ENCODE measurements around the gene GLIS2.
"Not testable (repeated sequence)": the region's sequence is repeated elsewhere in the genome, so short reads cannot be mapped to it uniquely, and the experiment has no call there.

The GLIS2 gene

DNA sequence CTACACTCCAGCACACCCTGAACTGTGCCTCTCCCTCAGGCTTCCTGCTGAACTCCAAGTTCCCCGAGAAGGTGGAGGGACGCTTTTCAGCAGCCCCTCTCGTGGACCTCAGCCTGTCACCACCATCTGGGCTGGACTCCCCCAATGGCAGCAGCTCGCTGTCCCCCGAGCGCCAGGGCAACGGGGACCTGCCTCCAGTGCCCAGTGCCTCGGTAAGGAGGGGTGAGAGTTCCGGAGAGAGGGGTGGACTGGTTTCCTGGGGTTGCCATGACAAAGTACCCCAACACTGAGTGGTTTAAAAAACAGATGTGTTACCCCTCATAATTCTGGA, 17.4 kb downstream of the GLIS2 start:
- no peak for TF ChIP-seq ZFX (IDR thresholded peaks at IDR 0.05; ENCODE audit: borderline replicate concordance)
- TF ChIP-seq, protein P1, sequence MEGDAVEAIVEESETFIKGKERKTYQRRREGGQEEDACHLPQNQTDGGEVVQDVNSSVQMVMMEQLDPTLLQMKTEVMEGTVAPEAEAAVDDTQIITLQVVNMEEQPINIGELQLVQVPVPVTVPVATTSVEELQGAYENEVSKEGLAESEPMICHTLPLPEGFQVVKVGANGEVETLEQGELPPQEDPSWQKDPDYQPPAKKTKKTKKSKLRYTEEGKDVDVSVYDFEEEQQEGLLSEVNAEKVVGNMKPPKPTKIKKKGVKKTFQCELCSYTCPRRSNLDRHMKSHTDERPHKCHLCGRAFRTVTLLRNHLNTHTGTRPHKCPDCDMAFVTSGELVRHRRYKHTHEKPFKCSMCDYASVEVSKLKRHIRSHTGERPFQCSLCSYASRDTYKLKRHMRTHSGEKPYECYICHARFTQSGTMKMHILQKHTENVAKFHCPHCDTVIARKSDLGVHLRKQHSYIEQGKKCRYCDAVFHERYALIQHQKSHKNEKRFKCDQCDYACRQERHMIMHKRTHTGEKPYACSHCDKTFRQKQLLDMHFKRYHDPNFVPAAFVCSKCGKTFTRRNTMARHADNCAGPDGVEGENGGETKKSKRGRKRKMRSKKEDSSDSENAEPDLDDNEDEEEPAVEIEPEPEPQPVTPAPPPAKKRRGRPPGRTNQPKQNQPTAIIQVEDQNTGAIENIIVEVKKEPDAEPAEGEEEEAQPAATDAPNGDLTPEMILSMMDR (IDR thresholded peaks at IDR 0.05), result no peak
- H3K27ac ChIP-seq, result no peak overlapping the region

DNA sequence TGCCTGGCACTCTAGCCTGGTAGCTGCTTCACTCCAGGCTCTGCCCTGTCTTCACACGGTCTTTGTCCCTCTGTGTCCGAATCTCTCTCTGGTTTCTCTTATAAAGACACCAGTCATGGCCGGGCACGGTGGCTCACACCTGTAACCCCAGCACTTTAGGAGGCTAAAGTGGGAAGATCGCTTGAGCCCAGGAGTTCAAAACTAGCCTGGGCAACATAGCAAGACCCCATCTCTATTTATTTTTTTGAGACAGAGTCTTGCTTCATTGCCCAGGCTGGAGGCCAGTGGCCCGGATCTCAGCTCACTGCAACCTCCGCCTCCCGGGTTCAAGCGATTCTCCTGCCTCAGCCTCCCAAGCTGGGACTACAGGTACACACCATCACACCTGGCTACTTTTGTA, 17.8 kb downstream of the GLIS2 start:
- H3K27ac ChIP-seq, result not testable (repeated sequence)

DNA sequence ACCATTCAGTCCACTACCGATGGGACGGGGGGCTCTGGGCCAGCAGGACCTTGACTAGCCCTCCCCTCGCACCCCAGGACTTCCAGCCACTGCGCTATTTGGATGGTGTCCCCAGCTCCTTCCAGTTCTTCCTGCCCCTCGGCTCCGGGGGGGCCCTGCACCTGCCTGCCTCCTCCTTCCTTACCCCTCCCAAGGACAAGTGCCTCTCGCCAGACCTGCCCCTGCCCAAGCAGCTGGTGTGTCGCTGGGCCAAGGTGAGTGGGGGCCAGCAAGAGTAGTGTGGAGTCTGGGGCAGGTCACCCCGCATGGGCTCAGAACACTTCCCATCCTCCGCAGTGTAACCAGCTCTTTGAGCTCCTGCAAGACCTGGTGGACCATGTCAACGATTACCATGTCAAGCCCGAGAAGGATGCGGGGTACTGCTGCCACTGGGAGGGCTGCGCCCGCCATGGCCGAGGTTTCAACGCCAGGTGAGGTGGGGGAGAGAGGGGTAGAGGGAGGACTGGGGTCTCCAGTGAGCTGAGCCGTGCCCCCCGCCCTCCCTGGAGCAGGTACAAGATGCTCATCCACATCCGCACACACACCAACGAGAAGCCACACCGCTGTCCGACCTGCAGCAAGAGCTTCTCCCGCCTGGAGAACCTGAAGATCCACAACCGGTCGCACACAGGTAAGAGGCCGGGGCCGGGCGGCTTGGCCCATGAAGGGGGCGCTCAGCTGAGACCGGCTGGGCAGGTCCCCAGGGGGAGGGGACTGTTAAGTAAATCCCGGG, 19.0 kb downstream of the GLIS2 start:
- H3K27ac ChIP-seq, result no peak overlapping the region
- no peak for TF ChIP-seq ZFX (IDR thresholded peaks at IDR 0.05; ENCODE audit: borderline replicate concordance)
- TF ChIP-seq, protein P1 (IDR thresholded peaks at IDR 0.05), result no peak

DNA sequence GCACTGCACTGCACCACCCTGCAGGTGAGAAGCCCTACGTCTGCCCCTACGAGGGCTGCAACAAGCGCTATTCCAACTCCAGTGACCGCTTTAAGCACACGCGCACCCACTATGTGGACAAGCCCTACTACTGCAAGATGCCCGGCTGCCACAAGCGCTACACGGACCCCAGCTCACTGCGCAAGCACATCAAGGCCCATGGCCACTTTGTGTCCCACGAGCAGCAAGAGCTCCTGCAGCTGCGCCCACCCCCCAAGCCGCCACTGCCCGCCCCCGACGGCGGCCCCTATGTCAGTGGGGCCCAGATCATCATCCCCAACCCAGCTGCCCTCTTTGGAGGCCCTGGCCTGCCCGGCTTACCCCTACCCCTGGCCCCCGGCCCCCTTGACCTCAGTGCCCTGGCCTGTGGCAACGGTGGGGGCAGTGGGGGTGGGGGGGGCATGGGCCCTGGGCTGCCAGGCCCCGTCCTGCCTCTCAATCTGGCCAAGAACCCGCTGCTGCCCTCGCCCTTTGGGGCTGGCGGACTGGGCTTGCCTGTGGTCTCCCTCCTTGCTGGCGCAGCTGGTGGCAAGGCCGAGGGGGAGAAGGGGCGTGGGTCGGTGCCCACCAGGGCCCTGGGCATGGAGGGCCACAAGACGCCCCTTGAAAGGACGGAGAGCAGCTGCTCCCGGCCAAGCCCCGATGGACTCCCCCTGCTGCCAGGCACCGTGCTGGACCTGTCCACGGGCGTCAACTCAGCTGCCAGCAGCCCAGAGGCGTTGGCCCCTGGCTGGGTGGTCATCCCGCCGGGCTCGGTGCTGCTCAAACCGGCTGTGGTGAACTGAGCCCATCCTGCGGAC, 21.1 kb downstream of the GLIS2 start:
- TF ChIP-seq ZFX (IDR thresholded peaks at IDR 0.05; ENCODE audit: borderline replicate concordance), result no peak
- TF ChIP-seq, protein P1 (IDR thresholded peaks at IDR 0.05), result no peak
- no peak overlapping the region for H3K27ac ChIP-seq

DNA sequence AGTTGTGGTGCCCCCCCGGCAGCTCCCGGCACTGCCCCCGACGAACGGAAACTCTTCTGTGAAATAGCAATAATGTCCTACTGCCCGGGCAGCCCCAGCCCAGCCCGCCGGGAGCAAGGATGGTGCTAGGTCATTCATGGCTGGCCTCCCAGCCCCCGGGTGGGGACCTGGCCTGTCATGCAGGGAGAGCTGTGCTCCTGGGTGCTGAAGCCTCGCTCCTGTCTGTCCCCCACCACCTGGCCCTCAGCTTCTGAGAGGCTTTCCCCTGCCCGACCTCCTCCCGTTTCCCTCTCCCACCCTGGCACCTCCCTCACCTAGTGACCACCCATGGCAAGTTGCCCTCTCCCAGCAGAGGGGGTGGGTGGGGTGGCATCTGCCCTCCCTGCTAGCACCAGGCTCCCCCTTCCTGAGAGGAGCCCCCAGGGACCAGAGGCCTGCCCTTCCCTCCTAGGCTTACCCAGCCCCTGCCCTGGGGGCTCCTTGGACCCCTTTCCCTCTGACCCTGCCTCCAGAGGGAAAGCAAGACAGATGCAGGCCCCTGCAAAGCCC, 21.7 kb downstream of the GLIS2 start:
- TF ChIP-seq, protein P1 (IDR thresholded peaks at IDR 0.05), result no peak
- no peak for TF ChIP-seq ZFX (IDR thresholded peaks at IDR 0.05; ENCODE audit: borderline replicate concordance)
- no peak overlapping the region for H3K27ac ChIP-seq

DNA sequence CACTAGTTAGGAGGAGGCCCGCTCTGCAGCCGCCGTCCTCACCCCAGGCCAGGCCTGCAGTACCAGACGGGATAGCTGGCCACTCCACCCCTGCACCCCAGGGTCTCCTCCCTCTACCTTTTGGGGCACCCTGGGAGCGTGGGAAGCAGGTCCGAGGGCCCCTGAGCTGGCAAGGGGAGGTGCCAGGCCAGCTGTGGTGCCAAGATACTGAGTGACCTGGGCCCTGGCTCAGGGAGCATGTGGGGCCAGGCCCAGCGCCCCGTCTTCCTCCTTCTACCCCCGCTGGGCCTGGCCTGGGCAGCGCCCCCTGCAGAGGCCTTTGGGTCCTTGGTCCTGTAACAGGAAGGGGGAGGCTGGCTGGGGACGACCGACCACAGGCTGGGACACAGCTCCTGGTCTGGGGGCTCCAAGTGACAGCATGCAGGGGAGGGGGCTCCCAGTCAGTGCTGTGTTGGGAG, 22.3 kb downstream of the GLIS2 start:
- TF ChIP-seq, protein P1 (IDR thresholded peaks at IDR 0.05), result no peak
- TF ChIP-seq ZFX (IDR thresholded peaks at IDR 0.05; ENCODE audit: borderline replicate concordance), result no peak
- no peak overlapping the region for H3K27ac ChIP-seq

DNA sequence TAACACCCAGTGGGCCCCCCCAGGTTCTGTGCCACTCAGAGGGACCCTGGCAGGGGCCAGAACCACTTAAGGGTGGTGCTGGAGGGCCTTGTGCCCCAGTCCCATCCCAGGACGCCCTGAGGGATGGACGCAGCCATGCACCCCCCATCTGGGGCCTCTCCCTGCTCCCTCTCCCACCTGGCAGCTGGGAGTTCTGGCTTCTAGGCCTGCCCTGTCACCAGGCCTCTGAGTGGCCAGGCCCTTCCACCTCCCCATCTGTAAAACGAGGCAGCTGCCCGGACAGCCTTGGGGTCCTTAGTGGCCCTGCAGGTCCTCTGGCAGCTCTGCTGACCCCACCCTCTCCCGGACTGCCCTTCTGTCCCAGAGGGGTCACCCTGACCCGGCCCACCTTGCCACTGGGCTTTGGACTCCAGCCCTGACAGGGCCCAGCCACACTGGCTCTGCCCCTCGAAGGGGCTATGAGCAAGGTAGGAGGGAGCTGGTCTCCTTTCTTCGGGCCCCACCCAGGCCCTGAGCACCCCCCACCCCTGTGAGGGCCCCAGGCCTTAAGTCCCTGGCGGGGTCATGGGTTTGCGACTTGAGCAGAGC, 22.9 kb downstream of the GLIS2 start:
- H3K27ac ChIP-seq, result no peak overlapping the region
- no peak for TF ChIP-seq ZFX (IDR thresholded peaks at IDR 0.05; ENCODE audit: borderline replicate concordance)
- TF ChIP-seq, protein P1 (IDR thresholded peaks at IDR 0.05), result no peak

All from 22Rv1 (cell line).